ENCODE results near the gene TBC1D8B. TPM values are rescaled to one million over a fixed set of nuclear protein-coding genes. Genes with fewer than 3 reads are reported as not detected.
A peak's percentile ranks its signal among the peaks of the same experiment; 100 is the strongest.

TBC1D8B gene
- total RNA-seq, 1 experiment from 2014 or later = 9.2 TPM

GRCh38 chrX:106906361-106906760, 103.9 kb downstream of the TBC1D8B start (continued):
- TF ChIP-seq REST (IDR thresholded peaks at IDR 0.05; ENCODE audit: low read depth) (no peak), ZBTB33 (IDR thresholded peaks at IDR 0.05; ENCODE audit: extremely low read depth, insufficient replicate concordance, low read length) (no peak), EZH2 (IDR thresholded peaks at IDR 0.05) (no peak)

GRCh38 chrX:106912864-106913263, 110.4 kb downstream of the TBC1D8B start:
- no TSS peak for BruUV-seq (replicated peaks)
- Histone ChIP-seq H3K4me1 (ENCODE audit: control insufficient read depth in 1 of 2, insufficient read depth in 2 of 2, low read length in 2 of 2) (peaks cover 13 to 26% of the 10 kb centered on the region in 2 experiments), H3K79me2 (ENCODE audit: insufficient read depth, low read length) (no peaks in the 10 kb centered on the region), H3K9ac (ENCODE audit: low read length) (no peak overlapping the region), H3K36me3 (ENCODE audit: control insufficient read depth in 1 of 2, insufficient read depth in 2 of 2, low read length in 2 of 2) (no peaks in the 10 kb centered on the region), H3K27me3 (ENCODE audit: insufficient read depth, low read length) (no peaks in the 10 kb centered on the region), H2AFZ (ENCODE audit: low read depth, low read length, poor library complexity, severe bottlenecking) (no peak overlapping the region), H3K4me3 (replicated peaks in 1 of 2; ENCODE audit: low read depth in 1 of 2, low read length in 2 of 2) (no peak overlapping the region), H3K9me2 (ENCODE audit: insufficient read depth) (no peaks in the 10 kb centered on the region), H3K27ac (ENCODE audit: low read depth, low read length) (no peak overlapping the region), H3K4me2 (ENCODE audit: low read length) (peak overlapping the region; percentile 35), H4K20me1 (ENCODE audit: insufficient read depth) (no peaks in the 10 kb centered on the region), H3K9me3 (ENCODE audit: control insufficient read depth in 1 of 2, insufficient read depth in 1 of 2, low read depth in 1 of 2, low read length in 2 of 2) (no peaks in the 10 kb centered on the region)
- ChIA-PET RAD21 (ENCODE audit: low non-redundant PET in 1 of 2, low total read pairs in 2 of 2, uncharacterized antibody in 2 of 2, unreplicated experiment in 2 of 2) (no interaction called here), CTCF (no interaction called here), POLR2A (no interaction called here)
- ATAC-seq (no peak), DNase-seq (ENCODE audit: low read depth, low spot score) (no peak)
- intact Hi-C loops (cut with micrococcal nuclease) = no loop called here
- TF ChIP-seq POLR2A (IDR thresholded peaks at IDR 0.05; ENCODE audit: borderline replicate concordance, extremely low read depth, insufficient read depth, insufficient read length) (no peak), CBX3 (IDR thresholded peaks at IDR 0.05; ENCODE audit: low read depth) (no peak), CEBPB (IDR thresholded peaks at IDR 0.05; ENCODE audit: low read depth) (peak; percentile 43; the same call in 1 of the 2 replicates), JUND (IDR thresholded peaks at IDR 0.05) (peak; percentile 40; the same call in 1 of the 2 replicates), FOSL1 (IDR thresholded peaks at IDR 0.05; ENCODE audit: low read depth) (peak; percentile 55), SP1 (IDR thresholded peaks at IDR 0.05; ENCODE audit: low read depth) (peak; percentile 40), EZH2 (IDR thresholded peaks at IDR 0.05) (no peak)

Data from HCT116 (cell line).